ENCODE results near the gene EXT2. TPM values are rescaled to one million over a fixed set of nuclear protein-coding genes. Genes with fewer than 3 reads are reported as not detected.
A peak's percentile ranks its signal among the peaks of the same experiment; 100 is the strongest.

The EXT2 gene
- total and polyA plus RNA-seq, 2 of the 13 experiments (the other 11 are each of a cell fraction or from before 2014, with no cell fraction given) = 61.5 to 68.7 TPM

DNA sequence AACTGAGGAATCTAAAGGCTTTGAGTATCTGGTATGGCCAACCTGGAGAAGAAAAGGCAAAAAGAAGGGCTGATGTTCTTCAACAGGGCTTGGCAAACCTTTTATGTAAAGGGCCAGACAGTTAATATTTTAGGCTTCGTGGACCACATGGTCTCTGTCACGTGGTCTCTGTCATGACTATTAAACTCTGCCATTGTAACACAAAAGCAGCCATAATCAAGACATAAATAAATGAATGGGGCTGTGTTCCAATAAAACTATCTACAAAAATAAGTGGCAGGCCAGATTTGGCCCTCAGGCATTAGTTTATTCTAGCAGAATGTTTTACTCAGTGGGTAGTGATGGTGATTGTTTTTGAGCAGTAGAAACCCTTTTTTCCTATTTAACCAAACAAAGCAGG is 48.2 kb upstream of the EXT2 start:
- Histone ChIP-seq H3K4me2 (ENCODE audit: low read depth, low read length) (no peak overlapping the region), H3K36me3 (replicated peaks in 1 of 2; ENCODE audit: control insufficient read depth in 1 of 2, insufficient read depth in 2 of 2, low read length in 2 of 2) (no peaks in the 10 kb centered on the region), H2AFZ (ENCODE audit: low read length) (no peak overlapping the region), H3K9ac (ENCODE audit: insufficient read depth, low read depth, low read length) (no peak overlapping the region), H3K4me3 (replicated peaks in 1 of 3; ENCODE audit: insufficient read depth in 1 of 3, low read depth in 2 of 3, low read length in 3 of 3) (no peak overlapping the region), H3K9me3 (ENCODE audit: low read length) (no peaks in the 10 kb centered on the region), H3K27ac (ENCODE audit: extremely low read length, insufficient read depth, low read length) (no peak overlapping the region), H4K20me1 (ENCODE audit: insufficient read depth, low read length) (no peaks in the 10 kb centered on the region), H3K79me2 (ENCODE audit: insufficient read depth, low read length) (no peaks in the 10 kb centered on the region), H3K4me1 (ENCODE audit: insufficient read depth, low read length) (no peaks in the 10 kb centered on the region), H3K27me3 (ENCODE audit: control insufficient read depth in 1 of 2, insufficient read depth in 2 of 2, low read length in 2 of 2) (peaks cover 2 to 3% of the 10 kb centered on the region in 2 experiments; a peak in 1 of 5 replicates)
- intact Hi-C loops (cut with micrococcal nuclease; ENCODE audit: unreplicated experiment) = no loop called here
- CTCF ChIA-PET (ENCODE audit: low intra/inter-chr PET ratio, low total read pairs) = no interaction called here
- 0% methylated on average over 2 of the region's 2 CpGs for WGBS (ENCODE audit: low lambda C conversion rate)
- no TSS peak for BruUV-seq (replicated peaks)
- TF ChIP-seq, protein P1, sequence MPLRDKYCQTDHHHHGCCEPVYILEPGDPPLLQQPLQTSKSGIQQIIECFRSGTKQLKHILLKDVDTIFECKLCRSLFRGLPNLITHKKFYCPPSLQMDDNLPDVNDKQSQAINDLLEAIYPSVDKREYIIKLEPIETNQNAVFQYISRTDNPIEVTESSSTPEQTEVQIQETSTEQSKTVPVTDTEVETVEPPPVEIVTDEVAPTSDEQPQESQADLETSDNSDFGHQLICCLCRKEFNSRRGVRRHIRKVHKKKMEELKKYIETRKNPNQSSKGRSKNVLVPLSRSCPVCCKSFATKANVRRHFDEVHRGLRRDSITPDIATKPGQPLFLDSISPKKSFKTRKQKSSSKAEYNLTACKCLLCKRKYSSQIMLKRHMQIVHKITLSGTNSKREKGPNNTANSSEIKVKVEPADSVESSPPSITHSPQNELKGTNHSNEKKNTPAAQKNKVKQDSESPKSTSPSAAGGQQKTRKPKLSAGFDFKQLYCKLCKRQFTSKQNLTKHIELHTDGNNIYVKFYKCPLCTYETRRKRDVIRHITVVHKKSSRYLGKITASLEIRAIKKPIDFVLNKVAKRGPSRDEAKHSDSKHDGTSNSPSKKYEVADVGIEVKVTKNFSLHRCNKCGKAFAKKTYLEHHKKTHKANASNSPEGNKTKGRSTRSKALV (CRISPR knock-in tag; IDR thresholded peaks at IDR 0.05) = no peak
- TF ChIP-seq, protein P2, sequence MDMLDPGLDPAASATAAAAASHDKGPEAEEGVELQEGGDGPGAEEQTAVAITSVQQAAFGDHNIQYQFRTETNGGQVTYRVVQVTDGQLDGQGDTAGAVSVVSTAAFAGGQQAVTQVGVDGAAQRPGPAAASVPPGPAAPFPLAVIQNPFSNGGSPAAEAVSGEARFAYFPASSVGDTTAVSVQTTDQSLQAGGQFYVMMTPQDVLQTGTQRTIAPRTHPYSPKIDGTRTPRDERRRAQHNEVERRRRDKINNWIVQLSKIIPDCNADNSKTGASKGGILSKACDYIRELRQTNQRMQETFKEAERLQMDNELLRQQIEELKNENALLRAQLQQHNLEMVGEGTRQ (IDR thresholded peaks at IDR 0.05; ENCODE audit: low read depth, low read length) = peak; percentile 37; the same call in 1 of the 2 replicates
- TF ChIP-seq, protein P2 (CRISPR knock-in tag; IDR thresholded peaks at IDR 0.05; ENCODE audit: borderline replicate concordance) = no peak
- POLR2A ChIA-PET = no interaction called here
- DNase-seq (ENCODE audit: low spot score) = no peak
- FAIRE-seq = no peak
- ATAC-seq = no peak
- in situ Hi-C loops (cut with HindIII; ENCODE audit: extremely low pct_ligation_motif_present, low pct_unique_long_range_greater_than_20kb) = no loop called here

DNA sequence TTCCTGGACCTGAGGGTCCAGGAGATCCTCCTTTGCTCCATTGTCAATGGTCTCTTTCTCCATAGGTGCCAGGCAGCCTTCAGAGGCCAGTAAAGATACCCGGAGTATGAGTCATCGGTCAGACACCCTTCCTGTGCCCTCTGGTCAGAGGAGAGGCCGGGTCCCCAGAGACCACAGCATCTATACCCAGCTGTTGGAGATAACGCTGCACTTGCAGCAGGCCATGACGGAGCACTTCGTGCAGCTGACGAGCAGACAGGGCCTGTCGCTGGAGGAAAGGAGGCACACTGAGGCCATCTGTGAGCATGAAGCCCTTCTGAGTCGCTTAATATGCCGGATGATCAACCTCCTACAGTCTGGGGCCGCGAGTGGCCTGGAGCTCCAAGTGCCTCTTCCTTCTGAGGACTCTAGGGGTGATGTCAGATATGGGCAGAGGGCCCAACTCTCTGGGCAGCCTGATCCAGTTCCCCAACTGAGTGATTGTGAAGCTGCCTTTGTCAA is 47.5 kb upstream of the EXT2 start, which contains the start of gene ACCSL:
ACCSL (plus strand) TSS at position 51 of the 501 bp plus-strand sequence; CDS start at position 107, 56 bp downstream.
- intact Hi-C loops (cut with micrococcal nuclease; ENCODE audit: unreplicated experiment) = no loop called here
- ChIA-PET POLR2A (no interaction called here), CTCF (ENCODE audit: low intra/inter-chr PET ratio, low total read pairs) (no interaction called here)
- no peak for FAIRE-seq
- H2AFZ ChIP-seq (ENCODE audit: low read length) = no peak within 1 kb of the TSS
- no peaks in the 10 kb centered on the region for H3K79me2 ChIP-seq (ENCODE audit: insufficient read depth, low read length)
- H3K4me3 ChIP-seq (replicated peaks in 1 of 3; ENCODE audit: insufficient read depth in 1 of 3, low read depth in 2 of 3, low read length in 3 of 3) = no peak within 1 kb of the TSS
- H3K4me2 ChIP-seq (ENCODE audit: low read depth, low read length) = no peak within 1 kb of the TSS
- H3K36me3 ChIP-seq (replicated peaks in 1 of 2; ENCODE audit: control insufficient read depth in 1 of 2, insufficient read depth in 2 of 2, low read length in 2 of 2) = no peaks in the 10 kb centered on the region
- no peaks in the 10 kb centered on the region for H3K4me1 ChIP-seq (ENCODE audit: insufficient read depth, low read length)
- no peak within 1 kb of the TSS for H3K9ac ChIP-seq (ENCODE audit: insufficient read depth, low read depth, low read length)
- no peak for DNase-seq (ENCODE audit: low spot score)
- no peaks in the 10 kb centered on the region for H3K9me3 ChIP-seq (ENCODE audit: low read length)
- 74% methylated on average over 2 of the region's 12 CpGs for WGBS (ENCODE audit: low lambda C conversion rate)
- no peaks in the 10 kb centered on the region for H4K20me1 ChIP-seq (ENCODE audit: insufficient read depth, low read length)
- no TSS peak for BruUV-seq (replicated peaks)
- in situ Hi-C loops (cut with HindIII; ENCODE audit: extremely low pct_ligation_motif_present, low pct_unique_long_range_greater_than_20kb) = no loop called here
- H3K27me3 ChIP-seq (ENCODE audit: control insufficient read depth in 1 of 2, insufficient read depth in 2 of 2, low read length in 2 of 2) = peaks cover 2 to 3% of the 10 kb centered on the region in 2 experiments; a peak in 1 of 5 replicates
- ATAC-seq = no peak
- no peak within 1 kb of the TSS for H3K27ac ChIP-seq (ENCODE audit: extremely low read length, insufficient read depth, low read length)
- no peak for TF ChIP-seq ZNF383 (CRISPR knock-in tag; IDR thresholded peaks at IDR 0.05; ENCODE audit: borderline replicate concordance)
- no peak for TF ChIP-seq MEIS2 (CRISPR knock-in tag; IDR thresholded peaks at IDR 0.05)
- TF ChIP-seq ZNF577 (CRISPR knock-in tag; IDR thresholded peaks at IDR 0.05; ENCODE audit: borderline replicate concordance, low read depth) = no peak
- TF ChIP-seq, protein P3, sequence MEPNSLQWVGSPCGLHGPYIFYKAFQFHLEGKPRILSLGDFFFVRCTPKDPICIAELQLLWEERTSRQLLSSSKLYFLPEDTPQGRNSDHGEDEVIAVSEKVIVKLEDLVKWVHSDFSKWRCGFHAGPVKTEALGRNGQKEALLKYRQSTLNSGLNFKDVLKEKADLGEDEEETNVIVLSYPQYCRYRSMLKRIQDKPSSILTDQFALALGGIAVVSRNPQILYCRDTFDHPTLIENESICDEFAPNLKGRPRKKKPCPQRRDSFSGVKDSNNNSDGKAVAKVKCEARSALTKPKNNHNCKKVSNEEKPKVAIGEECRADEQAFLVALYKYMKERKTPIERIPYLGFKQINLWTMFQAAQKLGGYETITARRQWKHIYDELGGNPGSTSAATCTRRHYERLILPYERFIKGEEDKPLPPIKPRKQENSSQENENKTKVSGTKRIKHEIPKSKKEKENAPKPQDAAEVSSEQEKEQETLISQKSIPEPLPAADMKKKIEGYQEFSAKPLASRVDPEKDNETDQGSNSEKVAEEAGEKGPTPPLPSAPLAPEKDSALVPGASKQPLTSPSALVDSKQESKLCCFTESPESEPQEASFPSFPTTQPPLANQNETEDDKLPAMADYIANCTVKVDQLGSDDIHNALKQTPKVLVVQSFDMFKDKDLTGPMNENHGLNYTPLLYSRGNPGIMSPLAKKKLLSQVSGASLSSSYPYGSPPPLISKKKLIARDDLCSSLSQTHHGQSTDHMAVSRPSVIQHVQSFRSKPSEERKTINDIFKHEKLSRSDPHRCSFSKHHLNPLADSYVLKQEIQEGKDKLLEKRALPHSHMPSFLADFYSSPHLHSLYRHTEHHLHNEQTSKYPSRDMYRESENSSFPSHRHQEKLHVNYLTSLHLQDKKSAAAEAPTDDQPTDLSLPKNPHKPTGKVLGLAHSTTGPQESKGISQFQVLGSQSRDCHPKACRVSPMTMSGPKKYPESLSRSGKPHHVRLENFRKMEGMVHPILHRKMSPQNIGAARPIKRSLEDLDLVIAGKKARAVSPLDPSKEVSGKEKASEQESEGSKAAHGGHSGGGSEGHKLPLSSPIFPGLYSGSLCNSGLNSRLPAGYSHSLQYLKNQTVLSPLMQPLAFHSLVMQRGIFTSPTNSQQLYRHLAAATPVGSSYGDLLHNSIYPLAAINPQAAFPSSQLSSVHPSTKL (CRISPR knock-in tag; IDR thresholded peaks at IDR 0.05) = no peak
- TF ChIP-seq BORCS8-MEF2B (CRISPR knock-in tag; IDR thresholded peaks at IDR 0.05) = no peak
